Astrocyte (in vitro differentiated cells and primary cell): ENCODE measurements around the gene MOCS2. TPM values are rescaled to one million over a fixed set of nuclear protein-coding genes. Genes with fewer than 3 reads are reported as not detected.

Experiments used
- DNase-seq: peaks from one replicate; pipeline ENCODE4 v3.0.0-alpha.2; 2010; ENCODE audit warnings: low read depth
- FAIRE-seq: peaks from 2 replicates; lab custom pipeline; 2011; peaks lifted over from hg19 to GRCh38; lab: Jason Lieb, UNC
- H2AFZ ChIP-seq: 2 replicates; pipeline ENCODE4 v1.6.0; 2012; ENCODE audit warnings: low read depth, low read length, inconsistent platforms
- H3K27ac ChIP-seq: 2 replicates; pipeline ENCODE4 v1.5.1; 2011; ENCODE audit warnings: low read depth, low read length, inconsistent platforms
- H3K27me3 ChIP-seq: 2 replicates; pipeline ENCODE4 v1.6.0; 2011; ENCODE audit warnings: low read length, inconsistent platforms; ENCODE audit not compliant: insufficient read depth
- H3K36me3 ChIP-seq: 2 replicates; pipeline ENCODE4 v1.5.1; 2011; ENCODE audit warnings: low read length, inconsistent platforms; ENCODE audit not compliant: insufficient read depth
- H3K4me1 ChIP-seq: 2 replicates; pipeline ENCODE4 v1.5.1; 2011; ENCODE audit warnings: low read length, inconsistent platforms; ENCODE audit not compliant: insufficient read depth
- H3K4me2 ChIP-seq: 2 replicates; pipeline ENCODE4 v1.6.0; 2012; ENCODE audit warnings: low read length, inconsistent platforms
- H3K4me3 ChIP-seq: 2 replicates; pipeline ENCODE4 v1.5.1; 2011; ENCODE audit warnings: low read depth, mild to moderate bottlenecking, low read length, inconsistent platforms; ENCODE audit not compliant: insufficient read depth
- H3K79me2 ChIP-seq: 2 replicates; pipeline ENCODE4 v1.6.0; 2012; ENCODE audit warnings: mild to moderate bottlenecking, low read length, inconsistent platforms; ENCODE audit not compliant: insufficient read depth
- H3K9ac ChIP-seq: 2 replicates; pipeline ENCODE4 v1.6.0; 2012; ENCODE audit warnings: mild to moderate bottlenecking, low read length, inconsistent platforms
- H3K9me3 ChIP-seq: 2 replicates; pipeline ENCODE4 v1.5.1; 2012; ENCODE audit warnings: low read depth, mild to moderate bottlenecking, low read length, inconsistent platforms; ENCODE audit not compliant: insufficient read depth
- H4K20me1 ChIP-seq: 2 replicates; pipeline ENCODE4 v1.6.0; 2012; ENCODE audit warnings: low read length, inconsistent platforms; ENCODE audit not compliant: insufficient read depth
- H3K27ac Mint-ChIP-seq: one replicate; pipeline ENCODE4 v1.8.0; 2021; ENCODE audit warnings: mild to moderate bottlenecking, mixed read lengths; ENCODE audit not compliant: unreplicated experiment
- H3K27me3 Mint-ChIP-seq: one replicate; pipeline ENCODE4 v1.8.0; 2021; ENCODE audit warnings: low read depth, mixed read lengths; ENCODE audit not compliant: unreplicated experiment
- H3K36me3 Mint-ChIP-seq: one replicate; pipeline ENCODE4 v1.8.0; 2021; ENCODE audit warnings: low read depth, mixed read lengths; ENCODE audit not compliant: unreplicated experiment
- H3K4me1 Mint-ChIP-seq: one replicate; pipeline ENCODE4 v1.8.0; 2021; ENCODE audit warnings: low read depth, mixed read lengths; ENCODE audit not compliant: unreplicated experiment
- H3K4me3 Mint-ChIP-seq: one replicate; pipeline ENCODE4 v1.8.0; 2021; ENCODE audit warnings: mild to moderate bottlenecking, moderate library complexity, mixed read lengths; ENCODE audit not compliant: unreplicated experiment
- H3K9me3 Mint-ChIP-seq: one replicate; pipeline ENCODE4 v1.8.0; 2021; ENCODE audit warnings: mild to moderate bottlenecking, mixed read lengths; ENCODE audit not compliant: unreplicated experiment
- EZH2 ChIP-seq: IDR thresholded peaks from 2 replicates; pipeline ENCODE4 v1.6.1; 2012; ENCODE audit warnings: mild to moderate bottlenecking, low read length, inconsistent platforms; ENCODE audit not compliant: insufficient read depth
- total RNA-seq: library from RNA; stranded (reverse); gene quantifications from 2 replicates; pipeline ENCODE4 v1.2.1, GENCODE V29; 2021
- TF ChIP-seq, protein P1 (sequence below): IDR thresholded peaks from 2 replicates; pipeline ENCODE4 v1.5.1; 2011; ENCODE audit warnings: low read depth, mild to moderate bottlenecking, inconsistent platforms, low read length, moderate library complexity; ENCODE audit not compliant: insufficient read depth

The MOCS2 gene
- total RNA-seq, 1 donor from 2014 or later: 42.7 TPM

- Histone ChIP-seq H3K9ac (no peak overlapping the region), H3K4me2 (no peak overlapping the region), H4K20me1 (no peaks in the 10 kb centered on the region), H3K27me3 (no peaks in the 10 kb centered on the region), H3K9me3 (no peaks in the 10 kb centered on the region), H2AFZ (no peak overlapping the region), H3K4me1 (peaks cover 11% of the 10 kb centered on the region), H3K36me3 (peaks cover 43% of the 10 kb centered on the region), H3K27ac (no peak overlapping the region), H3K4me3 (no peak overlapping the region), H3K79me2 (no peaks in the 10 kb centered on the region)
- DNase-seq (peak; percentile 5), FAIRE-seq (no peak)
- Mint-ChIP-seq H3K4me1 (peaks cover 3% of the 10 kb centered on the region), H3K27me3 (no peaks in the 10 kb centered on the region), H3K36me3 (peaks cover 2% of the 10 kb centered on the region), H3K27ac (no peak overlapping the region), H3K9me3 (no peaks in the 10 kb centered on the region), H3K4me3 (no peak overlapping the region)
- no peak for TF ChIP-seq EZH2
- TF ChIP-seq, protein P1, sequence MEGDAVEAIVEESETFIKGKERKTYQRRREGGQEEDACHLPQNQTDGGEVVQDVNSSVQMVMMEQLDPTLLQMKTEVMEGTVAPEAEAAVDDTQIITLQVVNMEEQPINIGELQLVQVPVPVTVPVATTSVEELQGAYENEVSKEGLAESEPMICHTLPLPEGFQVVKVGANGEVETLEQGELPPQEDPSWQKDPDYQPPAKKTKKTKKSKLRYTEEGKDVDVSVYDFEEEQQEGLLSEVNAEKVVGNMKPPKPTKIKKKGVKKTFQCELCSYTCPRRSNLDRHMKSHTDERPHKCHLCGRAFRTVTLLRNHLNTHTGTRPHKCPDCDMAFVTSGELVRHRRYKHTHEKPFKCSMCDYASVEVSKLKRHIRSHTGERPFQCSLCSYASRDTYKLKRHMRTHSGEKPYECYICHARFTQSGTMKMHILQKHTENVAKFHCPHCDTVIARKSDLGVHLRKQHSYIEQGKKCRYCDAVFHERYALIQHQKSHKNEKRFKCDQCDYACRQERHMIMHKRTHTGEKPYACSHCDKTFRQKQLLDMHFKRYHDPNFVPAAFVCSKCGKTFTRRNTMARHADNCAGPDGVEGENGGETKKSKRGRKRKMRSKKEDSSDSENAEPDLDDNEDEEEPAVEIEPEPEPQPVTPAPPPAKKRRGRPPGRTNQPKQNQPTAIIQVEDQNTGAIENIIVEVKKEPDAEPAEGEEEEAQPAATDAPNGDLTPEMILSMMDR: no peak
Measured at GRCh38 chr5:53071738-53072137, 37.8 kb downstream of the MOCS2 start.

GRCh38 chr5:53071298-53071697 is 38.3 kb downstream of the MOCS2 start:
- H3K79me2 ChIP-seq: no peaks in the 10 kb centered on the region
- H3K4me2 ChIP-seq: no peak overlapping the region
- H3K27me3 Mint-ChIP-seq: no peaks in the 10 kb centered on the region
- no peak overlapping the region for H2AFZ ChIP-seq
- no peaks in the 10 kb centered on the region for H4K20me1 ChIP-seq
- no peak overlapping the region for H3K9ac ChIP-seq
- no peaks in the 10 kb centered on the region for H3K9me3 ChIP-seq
- peak overlapping the region; percentile 36 for H3K27ac Mint-ChIP-seq
- H3K27me3 ChIP-seq: no peaks in the 10 kb centered on the region
- peaks cover 2% of the 10 kb centered on the region for H3K36me3 Mint-ChIP-seq
- no peak overlapping the region for H3K4me3 Mint-ChIP-seq
- TF ChIP-seq, protein P1: no peak
- TF ChIP-seq EZH2: no peak
- no peak overlapping the region for H3K4me3 ChIP-seq
- no peak for DNase-seq
- peaks cover 41% of the 10 kb centered on the region for H3K36me3 ChIP-seq
- no peak for FAIRE-seq
- peaks cover 11% of the 10 kb centered on the region for H3K4me1 ChIP-seq
- no peaks in the 10 kb centered on the region for H3K9me3 Mint-ChIP-seq
- peaks cover 3% of the 10 kb centered on the region for H3K4me1 Mint-ChIP-seq
- peak overlapping the region; percentile 22 for H3K27ac ChIP-seq

DNA sequence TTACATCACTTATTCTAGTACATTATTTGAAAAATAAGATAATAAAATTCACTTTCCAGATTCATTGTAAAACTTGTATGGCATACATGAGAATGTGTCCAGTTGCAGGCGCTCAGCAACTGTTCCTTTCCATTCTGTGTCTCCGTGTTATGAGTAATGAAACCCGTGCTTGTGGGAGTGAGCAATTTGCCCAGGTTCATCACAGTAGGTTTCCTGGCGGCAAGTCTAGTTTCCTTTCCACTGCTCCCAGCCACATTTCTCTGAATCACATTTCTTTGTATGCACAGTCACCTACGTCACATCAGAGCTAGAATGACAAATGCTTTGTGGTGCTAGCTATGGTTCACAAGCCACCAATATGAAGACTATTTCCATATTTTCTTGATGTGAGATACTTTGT is 39.9 kb downstream of the MOCS2 start:
- Histone ChIP-seq H3K79me2 (no peaks in the 10 kb centered on the region), H3K9ac (peak overlapping the region; percentile 24), H3K4me2 (no peak overlapping the region), H3K4me1 (peaks cover 11% of the 10 kb centered on the region), H3K27me3 (no peaks in the 10 kb centered on the region), H3K36me3 (peaks cover 34% of the 10 kb centered on the region), H3K9me3 (no peaks in the 10 kb centered on the region), H4K20me1 (no peaks in the 10 kb centered on the region), H3K27ac (peak overlapping the region; percentile 68), H2AFZ (no peak overlapping the region), H3K4me3 (no peak overlapping the region)
- Mint-ChIP-seq H3K27ac (no peak overlapping the region), H3K36me3 (no peaks in the 10 kb centered on the region), H3K4me3 (no peak overlapping the region), H3K4me1 (peaks cover 3% of the 10 kb centered on the region), H3K9me3 (no peaks in the 10 kb centered on the region), H3K27me3 (no peaks in the 10 kb centered on the region)
- TF ChIP-seq, protein P1: no peak
- no peak for TF ChIP-seq EZH2
- peak; percentile 93 for DNase-seq
- peak; percentile 94 for FAIRE-seq
